HL-60/S4 treated with retinoic acid at 250 ng/mL for 4 days and 3 days (cell line): Measurements from ENCODE around the gene SETD6.
"Not testable (repeated sequence)": the region's sequence is repeated elsewhere in the genome, so short reads cannot be mapped to it uniquely, and the experiment has no call there.

Experiments used
- in situ Hi-C: fragments of 300-500 bp; cut with MboI; formaldehyde crosslinking; loops from 2 replicates; pipeline ENCODE4 v1.7.0; 2022; ENCODE audit warnings: low sequenced_read_pairs

Gene SETD6

GRCh38 chr16:58537124-58537906 is 22.0 kb downstream of the SETD6 start:
- in situ Hi-C loops = loop anchor here (10.0 kb wide), 1 partner anchor 47 kb away; no protein-coding TSS in a partner anchor

GRCh38 chr16:58541711-58542110 is 26.4 kb downstream of the SETD6 start:
- in situ Hi-C loops = no loop called here

- in situ Hi-C loops = no loop called here
Observed at GRCh38 chr16:58542291-58542690, 27.0 kb downstream of the SETD6 start.

- in situ Hi-C loops = no loop called here
Observed at GRCh38 chr16:58543685-58544084, 28.4 kb downstream of the SETD6 start.

- in situ Hi-C loops = no loop called here
Observed at GRCh38 chr16:58548378-58548777, 33.1 kb downstream of the SETD6 start.

GRCh38 chr16:58551496-58551895 is 36.2 kb downstream of the SETD6 start:
- in situ Hi-C loops = no loop called here

GRCh38 chr16:58556678-58557077 is 41.4 kb downstream of the SETD6 start:
- in situ Hi-C loops = no loop called here

- in situ Hi-C loops = no loop called here
Observed at GRCh38 chr16:58563235-58563634, 47.9 kb downstream of the SETD6 start.

GRCh38 chr16:58563775-58564174 is 48.5 kb downstream of the SETD6 start:
- in situ Hi-C loops = no loop called here

- in situ Hi-C loops = not testable (repeated sequence)
Observed at GRCh38 chr16:58565697-58566096, 50.4 kb downstream of the SETD6 start.
